ENCODE data around the gene ICE2. TPM values are rescaled to one million over a fixed set of nuclear protein-coding genes. Genes with fewer than 3 reads are reported as not detected.

The ICE2 gene
- total RNA-seq, 2 experiments from 2014 or later, result 71.4 to 76.3 TPM

GRCh38 chr15:60385620-60386552 lies 93.1 kb downstream of the ICE2 start:
- no peak overlapping the region for H3K4me3 Mint-ChIP-seq
- no peaks in the 10 kb centered on the region for H3K27me3 Mint-ChIP-seq (ENCODE audit: low read depth)
- ATAC-seq, result no peak
- peaks cover 51% of the 10 kb centered on the region for H3K36me3 Mint-ChIP-seq (ENCODE audit: low read depth)
- no peak overlapping the region for H3K27ac Mint-ChIP-seq
- no peak for DNase-seq
- H3K4me1 Mint-ChIP-seq (ENCODE audit: low read depth), result peaks cover 43% of the 10 kb centered on the region
- POLR2A ChIA-PET, result interaction anchor here (0.9 to 1.4 kb wide), 2 partner anchors 10 to 45 kb away, joined by 3 to 4 read pairs; no protein-coding TSS in a partner anchor
- CTCF ChIA-PET, result no interaction called here
- H3K9me3 Mint-ChIP-seq (ENCODE audit: insufficient read depth), result no peaks in the 10 kb centered on the region

- Mint-ChIP-seq H3K27me3 (ENCODE audit: low read depth) (no peaks in the 10 kb centered on the region), H3K9me3 (ENCODE audit: insufficient read depth) (no peaks in the 10 kb centered on the region), H3K36me3 (ENCODE audit: low read depth) (peaks cover 57% of the 10 kb centered on the region), H3K4me1 (ENCODE audit: low read depth) (peaks cover 32% of the 10 kb centered on the region), H3K4me3 (no peak overlapping the region), H3K27ac (no peak overlapping the region)
- DNase-seq (no peak), ATAC-seq (no peak)
- ChIA-PET POLR2A (no interaction called here), CTCF (no interaction called here)
Observed at GRCh38 chr15:60384526-60385126, 94.3 kb downstream of the ICE2 start.

- Mint-ChIP-seq H3K36me3 (ENCODE audit: low read depth) (peaks cover 61% of the 10 kb centered on the region), H3K4me1 (ENCODE audit: low read depth) (peaks cover 27% of the 10 kb centered on the region), H3K9me3 (ENCODE audit: insufficient read depth) (no peaks in the 10 kb centered on the region), H3K27me3 (ENCODE audit: low read depth) (no peaks in the 10 kb centered on the region), H3K27ac (no peak overlapping the region), H3K4me3 (no peak overlapping the region)
- ChIA-PET CTCF (no interaction called here), POLR2A (no interaction called here)
- no peak for DNase-seq
- ATAC-seq, result no peak
Observed at GRCh38 chr15:60384053-60384452, 94.9 kb downstream of the ICE2 start.

GRCh38 chr15:60382773-60383674 lies 95.9 kb downstream of the ICE2 start:
- Mint-ChIP-seq H3K4me1 (ENCODE audit: low read depth) (peaks cover 20% of the 10 kb centered on the region), H3K27me3 (ENCODE audit: low read depth) (no peaks in the 10 kb centered on the region), H3K36me3 (ENCODE audit: low read depth) (peaks cover 63% of the 10 kb centered on the region), H3K9me3 (ENCODE audit: insufficient read depth) (no peaks in the 10 kb centered on the region), H3K4me3 (no peak overlapping the region), H3K27ac (peak overlapping the region; percentile 41)
- CTCF ChIA-PET, result interaction anchor here (1.6 kb wide), 1 partner anchor 138 kb away, joined by 5 read pairs; no protein-coding TSS in a partner anchor
- POLR2A ChIA-PET, result no interaction called here
- DNase-seq (no peak), ATAC-seq (no peak)

- H3K36me3 Mint-ChIP-seq (ENCODE audit: low read depth), result peaks cover 64% of the 10 kb centered on the region
- ChIA-PET POLR2A (interaction anchor here (1.1 kb wide), 1 partner anchor 17 kb away, joined by 4 read pairs; the partner anchor contains the start of gene ANXA2), CTCF (interaction anchor here (1.1 to 1.6 kb wide), 2 partner anchors 9 to 139 kb away, joined by 3 to 5 read pairs; no protein-coding TSS in a partner anchor)
- DNase-seq (no peak), ATAC-seq (no peak)
- no peaks in the 10 kb centered on the region for H3K9me3 Mint-ChIP-seq (ENCODE audit: insufficient read depth)
- H3K27ac Mint-ChIP-seq, result no peak overlapping the region
- peaks cover 16% of the 10 kb centered on the region for H3K4me1 Mint-ChIP-seq (ENCODE audit: low read depth)
- no peaks in the 10 kb centered on the region for H3K27me3 Mint-ChIP-seq (ENCODE audit: low read depth)
- no peak overlapping the region for H3K4me3 Mint-ChIP-seq
Observed at GRCh38 chr15:60381148-60381788, 97.7 kb downstream of the ICE2 start.

- Mint-ChIP-seq H3K9me3 (ENCODE audit: insufficient read depth) (no peaks in the 10 kb centered on the region), H3K4me3 (no peak overlapping the region), H3K36me3 (ENCODE audit: low read depth) (peaks cover 63% of the 10 kb centered on the region), H3K4me1 (ENCODE audit: low read depth) (peaks cover 16% of the 10 kb centered on the region), H3K27me3 (ENCODE audit: low read depth) (no peaks in the 10 kb centered on the region), H3K27ac (no peak overlapping the region)
- POLR2A ChIA-PET, result no interaction called here
- DNase-seq, result no peak
- CTCF ChIA-PET, result no interaction called here
- no peak for ATAC-seq
Observed at GRCh38 chr15:60379525-60380274, 99.2 kb downstream of the ICE2 start.

GRCh38 chr15:60379185-60379524 lies 99.8 kb downstream of the ICE2 start:
- ATAC-seq (no peak), DNase-seq (no peak)
- Mint-ChIP-seq H3K4me1 (ENCODE audit: low read depth) (peaks cover 16% of the 10 kb centered on the region), H3K36me3 (ENCODE audit: low read depth) (peaks cover 58% of the 10 kb centered on the region), H3K27ac (no peak overlapping the region), H3K4me3 (no peak overlapping the region), H3K9me3 (ENCODE audit: insufficient read depth) (no peaks in the 10 kb centered on the region), H3K27me3 (ENCODE audit: low read depth) (no peaks in the 10 kb centered on the region)
- ChIA-PET POLR2A (no interaction called here), CTCF (no interaction called here)

- no peaks in the 10 kb centered on the region for H3K4me1 Mint-ChIP-seq (ENCODE audit: low read depth)
- ATAC-seq, result no peak
- no peaks in the 10 kb centered on the region for H3K27me3 Mint-ChIP-seq (ENCODE audit: low read depth)
- DNase-seq, result no peak
- H3K9me3 Mint-ChIP-seq (ENCODE audit: insufficient read depth), result no peaks in the 10 kb centered on the region
- POLR2A ChIA-PET, result no interaction called here
- H3K27ac Mint-ChIP-seq, result no peak overlapping the region
- no peak overlapping the region for H3K4me3 Mint-ChIP-seq
- peaks cover 58% of the 10 kb centered on the region for H3K36me3 Mint-ChIP-seq (ENCODE audit: low read depth)
- CTCF ChIA-PET, result interaction anchor here (1.0 to 1.7 kb wide), 3 partner anchors 17 to 627 kb away, joined by 3 to 7 read pairs (median 3); no protein-coding TSS in a partner anchor
Observed at GRCh38 chr15:60376677-60377095, 102.3 kb downstream of the ICE2 start.

GRCh38 chr15:60375306-60375705 lies 103.6 kb downstream of the ICE2 start:
- Mint-ChIP-seq H3K27me3 (ENCODE audit: low read depth) (no peaks in the 10 kb centered on the region), H3K4me1 (ENCODE audit: low read depth) (peaks cover 2% of the 10 kb centered on the region), H3K4me3 (no peak overlapping the region), H3K27ac (no peak overlapping the region), H3K36me3 (ENCODE audit: low read depth) (peaks cover 61% of the 10 kb centered on the region), H3K9me3 (ENCODE audit: insufficient read depth) (no peaks in the 10 kb centered on the region)
- no peak for DNase-seq
- CTCF ChIA-PET, result no interaction called here
- ATAC-seq, result no peak
- POLR2A ChIA-PET, result no interaction called here

GRCh38 chr15:60374628-60375081 lies 104.3 kb downstream of the ICE2 start:
- ChIA-PET CTCF (interaction anchor here (1.2 to 2.1 kb wide), 3 partner anchors 14 to 146 kb away, joined by 3 to 8 read pairs (median 4); no protein-coding TSS in a partner anchor), POLR2A (interaction anchor here (0.6 kb wide), 1 partner anchor 568 kb away, joined by 5 read pairs; no protein-coding TSS in a partner anchor)
- H3K27ac Mint-ChIP-seq, result no peak overlapping the region
- H3K9me3 Mint-ChIP-seq (ENCODE audit: insufficient read depth), result no peaks in the 10 kb centered on the region
- no peaks in the 10 kb centered on the region for H3K27me3 Mint-ChIP-seq (ENCODE audit: low read depth)
- H3K36me3 Mint-ChIP-seq (ENCODE audit: low read depth), result peaks cover 60% of the 10 kb centered on the region
- ATAC-seq (no peak), DNase-seq (no peak)
- H3K4me1 Mint-ChIP-seq (ENCODE audit: low read depth), result peaks cover 2% of the 10 kb centered on the region
- H3K4me3 Mint-ChIP-seq, result no peak overlapping the region

Measured in activated CD8-positive, alpha-beta T cell treated with anti-CD3 and anti-CD28 coated beads, Interleukin-2, amount 10 ng/mL, durations not matched to agents 7 days and 5 days (primary cell).